Keratinocyte (primary cell): ENCODE measurements around the gene ZNF701. TPM values are rescaled to one million over a fixed set of nuclear protein-coding genes. Genes with fewer than 3 reads are reported as not detected.
A peak's percentile ranks its signal among the peaks of the same experiment; 100 is the strongest.

ENCODE experiments used
- DNase-seq: peaks from one replicate; pipeline ENCODE4 v3.0.0-alpha.2; 2011; ENCODE audit warnings: low read depth, missing footprints, low spot score
- FAIRE-seq: peaks from 2 replicates; lab custom pipeline; 2011; peaks lifted over from hg19 to GRCh38; lab: Jason Lieb, UNC
- H2AFZ ChIP-seq: 2 replicates; pipeline ENCODE4 v1.6.0; 2012; ENCODE audit warnings: low read length, control low read depth, inconsistent platforms; ENCODE audit not compliant: control insufficient read depth
- H3K27ac ChIP-seq: 2 replicates; pipeline ENCODE4 v1.5.1; 2011; ENCODE audit warnings: low read length; ENCODE audit not compliant: control insufficient read depth, insufficient read depth
- H3K27me3 ChIP-seq: 3 replicates; pipeline ENCODE4 v1.6.0; 2011; ENCODE audit warnings: low read length; ENCODE audit not compliant: control insufficient read depth, insufficient read depth; ENCODE audit errors: extremely low read depth
- H3K36me3 ChIP-seq, 2 experiments: 2 replicates in 1 of 2; 3 replicates in 1 of 2; pipeline ENCODE4 v1.5.1; 2011; ENCODE audit warnings: low read length in 2 of 2, mild to moderate bottlenecking in 1 of 2; ENCODE audit not compliant: control insufficient read depth in 2 of 2, insufficient read depth in 2 of 2; ENCODE audit errors: extremely low read depth in 1 of 2
- H3K4me1 ChIP-seq: 3 replicates; pipeline ENCODE4 v1.5.1; 2011; ENCODE audit warnings: low read length; ENCODE audit not compliant: control insufficient read depth, insufficient read depth; ENCODE audit errors: extremely low read depth
- H3K4me2 ChIP-seq: 3 replicates; pipeline ENCODE4 v1.6.0; 2011; ENCODE audit warnings: low read depth, low read length; ENCODE audit not compliant: control insufficient read depth, insufficient read depth; ENCODE audit errors: extremely low read depth
- H3K4me3 ChIP-seq, 3 experiments: fragments of 200-600 bp in 1 of 3; sonication (generic) in 1 of 3; 2 replicates in 2 of 3; 3 replicates in 1 of 3; pipeline ENCODE4 v1.5.1; 2011 to 2016; ENCODE audit warnings: low read length in 3 of 3, mild to moderate bottlenecking in 3 of 3, control low read depth in 2 of 3, inconsistent platforms in 1 of 3, low read depth in 1 of 3, mixed read lengths in 1 of 3, mixed run types in 1 of 3, moderate library complexity in 1 of 3; ENCODE audit not compliant: control insufficient read depth in 2 of 3, insufficient read depth in 2 of 3; ENCODE audit errors: extremely low read depth in 1 of 3
- H3K79me2 ChIP-seq: 2 replicates; pipeline ENCODE4 v1.6.0; 2012; ENCODE audit warnings: low read length; ENCODE audit not compliant: control insufficient read depth, insufficient read depth
- H3K9ac ChIP-seq: 3 replicates; pipeline ENCODE4 v1.6.0; 2011; ENCODE audit warnings: low read length; ENCODE audit not compliant: control insufficient read depth, insufficient read depth; ENCODE audit errors: extremely low read depth
- H3K9me1 ChIP-seq: 3 replicates; pipeline ENCODE4 v1.6.0; 2011; ENCODE audit warnings: low read length; ENCODE audit not compliant: control insufficient read depth, insufficient read depth; ENCODE audit errors: extremely low read depth
- H3K9me3 ChIP-seq: 2 replicates; pipeline ENCODE4 v1.5.1; 2012; ENCODE audit warnings: low read depth, low read length; ENCODE audit not compliant: control insufficient read depth
- H4K20me1 ChIP-seq: 3 replicates; pipeline ENCODE4 v1.6.0; 2011; ENCODE audit warnings: low read length; ENCODE audit not compliant: control insufficient read depth, insufficient read depth; ENCODE audit errors: extremely low read depth
- EZH2 ChIP-seq: IDR thresholded peaks from one replicate; pipeline ENCODE4 v1.6.1; 2012; ENCODE audit warnings: inconsistent platforms, mild to moderate bottlenecking, low read length, moderate library complexity
- dilution Hi-C: fragments of 300-500 bp; cut with MboI; formaldehyde crosslinking; loops from one replicate; pipeline ENCODE4 v1.7.0; 2020; ENCODE audit warnings: low sequenced_read_pairs; ENCODE audit not compliant: extremely low pct_ligation_motif_present
- polyA plus RNA-seq, 5 experiments: library from polyadenylated mRNA; depleted of rRNA in 3 of 5; stranded (reverse) in 3 of 5; stranded (forward) in 1 of 5; unstranded in 1 of 5; fragments of >200 nt; gene quantifications; 1 replicate in 1 of 5; 2 replicates in 3 of 5; 3 replicates in 1 of 5; pipeline versions ENCODE4 v1.2.1 to v1.2.3, GENCODE V29; 2011 to 2012; ENCODE audit warnings: missing spikeins in 2 of 5, low read depth in 1 of 5, low replicate concordance in 1 of 5
- TF ChIP-seq, protein P1 (sequence below), 3 experiments: IDR thresholded peaks in 1 of 3; conservative IDR thresholded peaks in 1 of 3; optimal IDR thresholded peaks in 1 of 3; 2 replicates in 2 of 3; 3 replicates in 1 of 3; pipeline versions ENCODE3 to v1.5.1; 2011; ENCODE audit warnings: low read length in 3 of 3, mild to moderate bottlenecking in 3 of 3, moderate library complexity in 2 of 3, control low read depth in 1 of 3, inconsistent platforms in 1 of 3; ENCODE audit not compliant: insufficient read depth in 2 of 3; ENCODE audit errors: extremely low read depth in 1 of 3

Gene ZNF701
- polyA plus RNA-seq, 1 donor (not counting 4 experiments of a cell fraction or from before 2014, with no cell fraction given): 7.2 TPM

DNA sequence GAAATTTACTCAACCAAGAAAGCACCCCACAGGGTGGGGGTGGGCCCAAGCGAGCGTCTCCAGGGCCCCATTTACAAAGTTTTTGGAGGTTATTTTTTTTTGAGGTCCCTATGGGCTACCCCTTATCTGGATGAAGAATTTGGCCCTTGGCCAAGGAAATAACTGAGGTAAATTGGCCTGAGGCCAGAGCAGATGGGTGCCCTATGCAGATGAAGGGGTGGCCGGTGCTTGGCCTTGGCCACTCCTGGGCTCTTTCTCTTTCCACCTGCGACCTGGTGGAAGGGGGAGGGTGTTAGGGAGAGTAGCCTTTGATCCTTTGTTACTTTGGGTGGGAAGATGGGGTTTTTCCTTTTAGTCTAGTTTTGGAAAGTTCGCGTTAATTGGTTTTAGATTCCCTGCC lies 15.5 kb downstream of the ZNF701 start:
- Histone ChIP-seq H3K9ac (no peak overlapping the region), H3K27me3 (no peaks in the 10 kb centered on the region), H3K27ac (no peak overlapping the region), H3K4me1 (no peaks in the 10 kb centered on the region), H3K79me2 (no peaks in the 10 kb centered on the region), H3K36me3 (peaks cover 5 to 8% of the 10 kb centered on the region in 2 experiments), H3K9me3 (peaks cover 18% of the 10 kb centered on the region), H3K4me3 (no peak overlapping the region), H2AFZ (no peak overlapping the region), H3K4me2 (no peak overlapping the region), H3K9me1 (no peaks in the 10 kb centered on the region), H4K20me1 (no peaks in the 10 kb centered on the region)
- TF ChIP-seq EZH2: no peak
- TF ChIP-seq, protein P1, sequence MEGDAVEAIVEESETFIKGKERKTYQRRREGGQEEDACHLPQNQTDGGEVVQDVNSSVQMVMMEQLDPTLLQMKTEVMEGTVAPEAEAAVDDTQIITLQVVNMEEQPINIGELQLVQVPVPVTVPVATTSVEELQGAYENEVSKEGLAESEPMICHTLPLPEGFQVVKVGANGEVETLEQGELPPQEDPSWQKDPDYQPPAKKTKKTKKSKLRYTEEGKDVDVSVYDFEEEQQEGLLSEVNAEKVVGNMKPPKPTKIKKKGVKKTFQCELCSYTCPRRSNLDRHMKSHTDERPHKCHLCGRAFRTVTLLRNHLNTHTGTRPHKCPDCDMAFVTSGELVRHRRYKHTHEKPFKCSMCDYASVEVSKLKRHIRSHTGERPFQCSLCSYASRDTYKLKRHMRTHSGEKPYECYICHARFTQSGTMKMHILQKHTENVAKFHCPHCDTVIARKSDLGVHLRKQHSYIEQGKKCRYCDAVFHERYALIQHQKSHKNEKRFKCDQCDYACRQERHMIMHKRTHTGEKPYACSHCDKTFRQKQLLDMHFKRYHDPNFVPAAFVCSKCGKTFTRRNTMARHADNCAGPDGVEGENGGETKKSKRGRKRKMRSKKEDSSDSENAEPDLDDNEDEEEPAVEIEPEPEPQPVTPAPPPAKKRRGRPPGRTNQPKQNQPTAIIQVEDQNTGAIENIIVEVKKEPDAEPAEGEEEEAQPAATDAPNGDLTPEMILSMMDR (optimal IDR thresholded peaks at IDR 0.05 in 1 of 3, IDR thresholded peaks at IDR 0.05 in 1 of 3, conservative IDR thresholded peaks at IDR 0.05 in 1 of 3; ENCODE audit: extremely low read depth in 1 of 3, insufficient read depth in 2 of 3, low read length in 3 of 3): no peak
- dilution Hi-C loops: no loop called here
- FAIRE-seq (no peak), DNase-seq (no peak)

DNA sequence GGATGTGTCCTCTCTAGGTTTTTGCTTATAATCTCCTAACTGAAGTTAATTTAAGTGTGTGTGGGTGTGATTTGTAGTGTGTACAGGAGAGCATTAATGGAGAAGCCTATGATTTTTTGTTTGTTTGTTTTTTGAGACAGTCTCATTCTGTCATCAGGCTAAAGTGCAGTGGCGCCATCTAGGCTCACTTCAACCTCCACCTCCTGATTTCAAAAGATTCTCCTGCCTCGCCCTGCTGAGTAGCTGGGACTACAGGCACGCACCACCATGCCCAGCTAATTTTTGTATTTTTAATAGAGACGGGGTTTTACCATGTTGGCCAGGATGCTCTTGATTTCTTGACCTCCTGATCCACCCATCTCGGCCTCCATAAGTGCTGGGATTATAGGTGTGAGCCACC lies 20.6 kb downstream of the ZNF701 start:
- no peak overlapping the region for H3K4me3 ChIP-seq
- no peak overlapping the region for H3K4me2 ChIP-seq
- no peak for TF ChIP-seq EZH2
- TF ChIP-seq, protein P1 (optimal IDR thresholded peaks at IDR 0.05 in 1 of 3, IDR thresholded peaks at IDR 0.05 in 1 of 3, conservative IDR thresholded peaks at IDR 0.05 in 1 of 3; ENCODE audit: extremely low read depth in 1 of 3, insufficient read depth in 2 of 3, low read length in 3 of 3): peak in 1 of 3 experiments; percentile 8
- no peaks in the 10 kb centered on the region for H3K9me1 ChIP-seq
- no peaks in the 10 kb centered on the region for H3K27me3 ChIP-seq
- no peak overlapping the region for H2AFZ ChIP-seq
- H3K79me2 ChIP-seq: no peaks in the 10 kb centered on the region
- H3K36me3 ChIP-seq: peaks cover 0 to 1% of the 10 kb centered on the region in 2 experiments
- peaks cover 3% of the 10 kb centered on the region for H3K9me3 ChIP-seq
- no peaks in the 10 kb centered on the region for H4K20me1 ChIP-seq
- H3K9ac ChIP-seq: no peak overlapping the region
- DNase-seq (no peak), FAIRE-seq (no peak)
- H3K4me1 ChIP-seq: no peaks in the 10 kb centered on the region
- no peak overlapping the region for H3K27ac ChIP-seq
- dilution Hi-C loops: no loop called here
